ENCODE data around the gene LMNTD2.

Gene LMNTD2, protein sequence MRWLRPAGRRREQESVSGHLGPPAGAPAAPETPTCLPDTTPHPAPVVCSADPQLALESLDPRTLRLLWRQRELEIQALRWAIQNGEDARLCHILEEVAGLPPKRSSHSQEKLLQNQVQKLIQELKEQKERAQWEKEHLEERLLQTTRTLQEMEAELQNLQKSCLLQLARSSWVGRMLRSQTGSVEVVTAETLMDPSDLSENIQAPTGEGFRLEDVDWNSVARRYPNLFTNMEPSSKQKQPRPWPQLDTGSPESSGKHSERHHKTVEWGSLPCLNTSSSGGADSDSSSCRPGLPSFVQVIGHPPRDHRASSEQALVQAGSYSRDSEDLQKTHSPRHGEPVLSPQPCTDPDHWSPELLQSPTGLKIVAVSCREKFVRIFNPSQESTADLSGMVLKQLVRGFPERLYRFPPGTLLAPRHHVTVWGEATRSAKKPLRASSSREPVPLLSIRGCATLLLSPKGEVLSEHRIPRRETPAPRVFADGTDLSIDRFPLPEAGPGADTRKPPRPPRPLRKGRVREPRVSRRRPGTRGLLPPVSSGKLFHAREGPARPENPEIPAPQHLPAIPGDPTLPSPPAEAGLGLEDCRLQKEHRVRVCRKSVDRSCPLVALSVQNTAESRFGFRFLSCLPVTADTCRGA

DNA sequence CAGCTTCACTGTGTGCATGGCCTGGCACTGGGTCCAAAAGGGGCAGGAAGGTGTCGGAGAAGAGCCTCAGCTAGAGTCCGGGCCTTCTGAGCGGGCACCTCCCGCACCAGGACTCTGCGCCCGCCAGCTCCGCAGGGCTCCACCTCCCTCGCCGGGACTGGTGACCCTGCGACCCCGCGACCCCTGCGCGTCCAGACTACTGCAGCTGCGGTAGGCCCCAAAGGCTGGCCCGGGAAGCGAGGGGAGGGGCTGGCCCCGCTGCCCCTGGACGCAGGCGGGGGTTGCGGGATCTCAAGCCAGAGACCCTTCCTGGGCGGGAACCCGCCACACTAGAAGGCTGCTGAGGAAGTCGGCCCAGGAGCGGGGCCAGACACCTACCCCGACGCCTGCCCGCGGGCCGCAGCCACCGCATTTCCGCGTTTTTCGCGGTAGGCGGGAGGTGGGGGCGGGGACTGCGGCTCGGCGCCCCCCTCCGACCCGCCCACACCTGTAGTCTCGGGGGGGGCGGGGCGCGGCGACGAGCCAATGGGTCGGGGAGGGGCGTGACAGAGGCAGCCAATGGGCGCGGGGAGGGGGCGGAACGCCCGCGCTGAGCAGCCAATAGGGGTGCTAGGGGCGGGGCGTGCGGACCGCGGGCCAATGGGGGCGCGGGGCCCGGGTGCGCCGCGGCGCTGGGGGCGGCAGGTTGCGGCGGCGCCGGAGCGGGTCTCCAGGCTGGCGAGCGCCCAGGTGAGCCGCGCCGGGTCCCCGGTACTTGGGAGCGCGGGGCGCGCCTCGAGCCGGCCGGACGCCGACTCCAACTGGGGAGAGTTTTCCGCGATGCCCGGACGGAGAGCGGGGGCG, at the start of gene LMNTD2, which contains the start of gene RASSF7:
LMNTD2 (minus strand) TSS at position 434 of the 843 bp plus-strand sequence; CDS start at position 412, 22 bp downstream.
RASSF7 (plus strand) TSS at position 666 of the 843 bp plus-strand sequence. CDS start 799 bp downstream, outside the sequence.
- peak; percentile 97 for DNase-seq

DNA sequence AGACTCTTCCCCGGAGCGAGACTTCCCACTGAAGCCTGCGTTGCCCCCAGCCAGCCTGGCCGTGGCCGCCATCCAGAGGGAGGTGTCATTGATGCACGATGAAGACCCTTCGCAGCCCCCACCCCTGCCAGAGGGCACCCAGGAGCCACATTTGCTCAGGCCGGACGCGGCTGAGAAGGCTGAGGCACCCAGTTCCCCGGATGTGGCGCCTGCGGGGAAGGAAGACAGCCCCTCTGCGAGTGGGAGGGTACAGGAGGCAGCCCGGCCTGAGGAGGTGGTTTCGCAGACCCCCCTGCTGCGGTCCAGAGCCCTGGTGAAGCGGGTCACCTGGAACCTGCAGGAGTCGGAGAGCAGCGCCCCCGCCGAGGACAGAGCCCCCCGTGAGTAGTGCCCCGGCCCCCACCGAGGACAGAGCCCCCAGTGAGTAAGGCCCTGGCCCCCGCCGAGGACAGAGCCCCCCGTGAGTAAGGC, 48.8 kb upstream of the LMNTD2 start:
- no peak for DNase-seq

DNA sequence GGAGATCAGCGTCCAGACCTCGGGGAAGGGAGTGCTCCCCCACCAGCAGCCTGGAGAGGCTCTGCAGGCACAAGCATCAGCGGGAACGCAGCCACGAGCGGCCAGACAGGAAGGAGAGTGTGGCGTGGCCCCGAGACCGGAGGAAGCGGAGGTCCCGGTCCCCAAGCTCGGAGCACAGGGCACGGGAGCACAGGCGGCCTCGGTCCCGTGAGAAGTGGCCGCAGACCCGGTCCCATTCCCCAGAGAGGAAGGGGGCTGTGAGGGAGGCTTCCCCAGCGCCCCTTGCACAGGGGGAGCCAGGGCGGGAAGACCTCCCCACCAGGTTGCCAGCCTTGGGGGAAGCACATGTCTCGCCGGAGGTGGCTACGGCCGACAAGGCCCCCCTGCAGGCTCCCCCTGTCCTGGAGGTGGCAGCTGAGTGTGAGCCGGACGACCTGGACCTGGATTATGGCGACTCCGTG, 48.3 kb upstream of the LMNTD2 start:
- no peak for DNase-seq

DNA sequence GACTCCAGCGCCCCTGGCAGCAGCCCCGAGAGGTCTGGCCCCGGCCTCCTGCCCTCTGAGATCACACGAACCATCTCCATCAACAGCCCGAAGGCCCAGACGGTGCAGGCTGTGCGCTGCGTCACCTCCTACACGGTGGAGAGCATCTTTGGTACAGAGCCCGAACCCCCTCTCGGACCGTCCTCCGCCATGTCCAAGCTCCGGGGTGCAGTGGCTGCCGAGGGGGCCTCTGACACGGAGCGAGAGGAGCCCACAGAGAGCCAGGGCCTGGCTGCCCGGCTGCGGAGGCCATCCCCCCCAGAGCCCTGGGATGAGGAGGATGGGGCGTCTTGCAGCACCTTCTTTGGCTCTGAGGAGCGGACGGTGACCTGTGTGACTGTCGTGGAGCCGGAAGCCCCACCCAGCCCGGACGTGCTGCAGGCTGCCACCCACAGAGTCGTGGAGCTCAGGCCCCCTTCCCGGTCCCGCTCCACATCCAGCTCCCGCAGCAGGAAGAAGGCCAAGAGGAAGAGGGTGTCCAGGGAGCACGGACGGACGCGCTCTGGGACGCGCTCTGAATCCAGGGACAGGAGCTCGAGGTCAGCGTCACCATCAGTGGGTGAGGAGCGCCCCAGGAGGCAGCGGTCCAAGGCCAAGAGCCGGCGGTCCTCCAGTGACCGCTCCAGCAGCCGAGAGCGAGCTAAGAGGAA, 47.6 kb upstream of the LMNTD2 start:
- no peak for DNase-seq

DNA sequence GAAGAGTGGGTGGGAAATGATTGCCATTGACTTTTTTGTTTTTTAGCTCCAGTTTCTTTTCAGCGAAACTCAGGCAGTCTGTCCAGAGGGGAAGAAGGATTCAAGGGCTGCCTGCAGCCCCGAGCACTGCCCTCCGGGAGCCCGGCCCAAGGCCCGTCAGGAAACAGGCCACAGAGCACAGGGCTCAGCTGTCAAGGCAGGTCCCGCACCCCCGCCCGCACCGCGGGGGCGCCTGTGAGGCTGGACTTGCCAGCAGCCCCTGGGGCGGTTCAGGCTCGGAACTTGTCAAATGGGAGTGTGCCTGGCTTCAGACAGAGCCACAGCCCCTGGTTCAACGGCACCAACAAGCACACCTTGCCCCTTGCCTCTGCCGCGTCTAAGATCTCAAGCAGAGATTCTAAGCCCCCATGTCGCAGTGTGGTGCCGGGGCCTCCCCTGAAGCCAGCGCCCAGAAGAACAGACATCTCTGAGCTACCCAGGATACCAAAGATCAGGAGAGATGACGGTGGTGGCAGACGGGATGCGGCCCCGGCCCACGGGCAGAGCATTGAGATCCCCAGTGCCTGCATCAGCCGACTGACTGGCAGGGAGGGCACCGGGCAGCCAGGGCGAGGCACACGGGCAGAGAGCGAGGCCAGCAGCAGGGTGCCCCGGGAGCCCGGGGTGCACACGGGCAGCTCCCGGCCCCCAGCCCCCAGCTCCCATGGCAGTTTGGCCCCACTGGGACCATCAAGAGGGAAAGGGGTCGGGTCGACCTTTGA, 46.7 kb upstream of the LMNTD2 start:
- no peak for DNase-seq

DNA sequence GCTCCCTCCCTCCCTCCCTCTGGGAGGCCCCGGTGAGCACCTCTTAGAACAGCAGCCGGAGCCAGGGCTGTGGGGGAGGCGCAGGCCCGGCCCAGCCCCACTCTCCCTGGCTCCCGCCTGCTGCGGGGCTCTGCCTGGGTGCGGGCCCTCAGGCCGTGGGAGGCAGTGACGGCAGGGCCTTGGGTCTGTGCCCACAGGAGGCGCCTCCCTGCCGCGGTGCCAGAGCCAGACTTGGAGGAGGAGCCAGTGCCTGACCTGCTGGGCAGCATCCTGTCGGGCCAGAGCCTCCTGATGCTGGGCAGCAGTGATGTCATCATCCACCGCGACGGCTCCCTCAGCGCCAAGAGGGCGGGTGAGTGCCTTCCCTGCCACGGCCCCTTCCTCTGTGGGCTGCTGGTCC, 45.7 kb upstream of the LMNTD2 start:
- peak; percentile 61 for DNase-seq

DNA sequence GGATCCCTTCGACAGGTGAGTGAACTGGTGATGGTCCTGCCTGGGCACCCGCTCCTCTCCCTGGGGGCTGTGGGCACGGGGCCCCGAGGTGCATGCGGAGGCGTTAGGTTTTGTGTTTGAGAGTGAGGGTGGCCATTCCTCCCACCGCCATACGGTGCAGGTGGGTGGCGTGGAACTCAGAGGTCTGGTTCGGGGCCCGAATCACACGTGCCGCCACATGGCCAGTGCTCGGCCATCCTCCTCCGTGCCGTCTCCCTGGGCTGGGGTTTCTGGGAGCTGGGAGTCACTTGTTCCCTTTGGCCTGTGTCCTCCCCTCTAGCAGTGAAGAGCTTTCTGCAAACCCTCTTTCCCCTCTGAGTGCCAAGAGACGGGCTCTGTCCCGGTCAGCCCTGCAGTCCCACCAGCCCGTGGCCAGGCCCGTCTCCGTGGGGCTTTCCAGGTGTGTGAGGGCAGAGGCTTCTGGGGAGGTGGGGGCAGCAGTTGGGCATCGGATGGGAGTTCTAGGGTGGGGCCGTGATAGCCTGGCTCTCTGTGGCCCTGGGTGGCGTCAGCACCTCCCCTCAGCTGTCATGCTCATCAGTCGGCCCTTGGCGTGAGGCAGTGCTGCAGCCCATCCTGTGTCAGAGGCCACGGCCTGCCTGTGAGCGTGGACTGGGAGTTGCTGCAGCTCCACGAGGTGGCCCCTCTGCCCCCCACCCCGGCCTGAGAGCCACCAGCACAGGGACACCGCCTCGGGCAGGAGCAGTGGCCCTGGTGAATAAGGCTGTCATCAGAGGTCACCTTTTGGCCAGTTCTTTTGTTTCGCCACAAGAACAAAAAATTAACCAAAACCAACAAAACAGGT, 45.0 kb upstream of the LMNTD2 start:
- DNase-seq = no peak

DNA sequence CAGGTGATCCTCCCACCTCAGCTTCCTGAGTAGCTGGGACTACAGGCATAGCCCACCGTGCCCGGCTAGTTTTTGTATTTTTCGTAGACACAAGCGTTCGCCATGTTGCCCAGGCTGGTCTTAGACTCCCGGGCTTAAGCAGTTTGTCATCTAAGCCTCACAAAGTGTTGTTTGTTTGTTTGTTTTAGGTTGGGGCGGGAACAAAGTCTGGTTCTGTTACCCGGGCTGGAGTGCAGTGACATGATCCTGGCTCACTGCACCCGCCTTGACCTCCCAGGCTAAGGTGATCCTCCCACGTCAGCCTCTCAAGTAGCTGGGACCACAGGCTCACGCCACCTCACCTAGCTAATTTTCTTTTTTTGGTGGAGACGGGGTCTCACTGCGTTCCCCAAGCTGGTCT, 42.6 kb upstream of the LMNTD2 start:
- no peak for DNase-seq

DNA sequence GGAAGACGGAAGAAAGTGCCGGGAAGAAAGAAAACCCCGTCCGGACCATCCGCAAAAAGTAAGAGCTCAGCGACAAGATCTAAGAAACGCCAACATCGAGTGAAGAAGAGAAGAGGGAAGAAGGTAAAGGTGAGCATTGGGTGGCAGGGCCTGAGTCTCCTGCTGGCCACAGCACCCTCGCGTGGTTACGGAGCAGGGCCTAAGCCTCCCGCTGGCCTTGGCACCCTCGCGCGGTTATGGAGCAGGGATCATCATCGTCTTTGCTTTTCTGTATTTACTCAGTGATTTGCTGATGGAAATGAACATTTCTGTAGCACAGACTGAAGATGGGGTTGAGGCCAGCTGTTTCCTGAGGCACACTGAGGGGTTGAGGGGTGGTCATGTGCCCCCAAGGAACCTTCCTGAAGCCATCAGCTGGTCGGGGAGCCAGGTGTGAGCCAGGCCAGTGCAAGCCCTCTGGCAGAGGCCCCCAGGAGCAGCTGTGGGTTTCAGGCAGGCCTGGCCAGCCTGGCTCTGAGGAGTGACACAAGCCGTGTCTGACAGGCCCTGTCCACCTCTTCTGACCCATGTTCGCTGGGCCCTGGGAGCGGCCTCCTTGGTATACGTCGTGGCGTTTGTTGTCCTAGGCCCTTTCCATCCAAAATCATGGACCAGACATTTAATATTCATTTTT, 41.2 kb upstream of the LMNTD2 start:
- DNase-seq = no peak

DNA sequence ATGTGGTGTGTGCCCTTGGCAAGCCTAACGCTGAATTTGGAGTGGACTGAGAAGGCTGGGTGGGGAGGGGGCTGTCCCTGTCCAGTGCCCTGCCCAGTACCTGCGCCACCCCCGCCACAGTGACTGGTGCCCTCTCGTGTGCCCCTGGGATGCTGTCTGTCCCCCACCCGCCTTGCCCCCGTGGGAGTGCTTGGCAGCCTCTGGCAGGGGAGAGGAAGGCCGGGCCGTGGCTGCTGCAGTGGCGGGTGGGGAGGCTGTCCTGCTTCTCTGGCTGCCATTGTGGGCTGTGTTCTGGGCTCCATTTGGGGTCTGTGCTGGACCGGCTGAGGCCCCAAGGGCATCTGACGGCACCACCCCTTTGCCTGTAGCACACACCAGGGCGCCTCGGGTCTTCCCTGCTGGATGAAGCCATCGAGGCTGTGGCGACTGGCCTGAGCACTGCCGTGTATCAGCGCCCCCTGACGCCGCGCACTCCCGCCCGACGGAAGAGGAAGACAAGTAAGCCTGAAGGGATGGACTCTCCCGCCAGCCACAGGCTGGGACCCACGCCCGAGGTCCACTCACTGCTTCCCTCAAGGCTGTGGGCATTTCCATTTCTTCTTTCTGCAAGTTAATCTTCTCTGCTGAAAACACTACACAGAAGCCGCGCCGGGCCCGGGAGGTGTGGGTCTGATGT, 37.6 kb upstream of the LMNTD2 start:
- no peak for DNase-seq

DNA sequence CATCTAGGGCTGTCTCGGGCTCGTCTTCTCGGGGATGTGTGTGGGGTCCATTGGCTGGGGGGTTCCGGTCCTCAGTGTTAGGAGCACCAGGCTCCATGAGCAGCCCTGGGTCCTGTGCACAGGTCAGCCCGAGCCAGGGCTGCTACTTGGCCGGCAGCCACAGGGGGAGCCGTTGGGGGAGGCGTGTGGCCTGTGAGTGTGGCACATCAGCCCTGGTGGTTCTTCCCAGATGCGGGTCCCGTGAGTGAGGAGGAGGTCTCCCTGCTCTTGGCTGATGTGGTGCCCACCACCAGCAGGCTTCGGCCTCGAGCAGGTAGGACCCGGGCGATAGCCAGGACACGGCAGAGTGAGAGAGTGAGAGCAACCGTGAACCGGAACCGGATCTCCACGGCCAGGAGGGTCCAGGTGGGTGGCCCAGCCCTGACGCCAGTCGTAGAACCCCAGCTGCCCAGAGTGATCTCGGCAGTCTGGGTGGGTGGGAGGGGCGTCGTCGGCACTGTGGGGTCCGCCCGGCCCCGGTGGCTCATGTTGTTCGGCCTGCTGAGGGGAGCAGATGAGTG, 36.7 kb upstream of the LMNTD2 start:
- peak; percentile 14 for DNase-seq

DNA sequence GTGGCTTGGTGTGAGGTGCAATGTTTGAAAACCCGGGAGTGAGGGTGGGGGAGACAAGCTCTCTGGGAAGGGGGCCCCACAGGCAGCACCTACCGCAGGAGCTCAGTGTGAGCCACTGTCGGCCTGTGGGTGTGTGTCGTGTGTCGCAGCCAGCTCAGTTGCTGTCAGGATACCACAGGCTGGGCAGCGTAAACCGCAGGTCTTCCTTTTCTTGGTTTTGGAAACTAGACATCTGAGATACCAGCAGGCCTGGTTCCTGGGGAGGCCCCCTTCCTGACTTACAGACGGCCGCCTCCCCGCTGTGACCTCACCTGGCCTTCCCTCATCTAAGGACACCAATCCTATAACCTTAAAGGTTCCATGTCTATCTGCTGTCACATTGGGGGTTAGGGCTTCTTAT, 35.8 kb upstream of the LMNTD2 start:
- DNase-seq = no peak

DNA sequence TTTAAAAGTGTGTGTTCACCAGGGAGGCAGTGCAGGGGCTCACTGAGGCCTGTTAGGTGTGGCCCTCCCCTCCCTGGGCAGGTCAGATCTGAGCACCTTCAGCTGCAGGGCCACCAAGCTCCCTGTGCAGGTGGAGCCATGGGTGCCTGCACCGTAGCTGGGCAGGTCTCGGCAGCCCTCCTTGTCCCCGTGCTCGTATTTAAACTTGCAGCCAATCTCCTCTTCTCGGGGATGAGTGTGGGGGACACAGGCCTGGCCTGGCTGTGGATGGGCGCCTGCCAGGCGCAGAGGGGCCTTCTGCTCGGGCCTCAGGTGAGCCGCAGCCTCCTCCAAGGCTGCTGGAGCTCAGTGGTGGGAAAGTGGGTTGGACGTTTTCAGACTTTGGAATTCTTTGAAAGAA, 34.9 kb upstream of the LMNTD2 start:
- DNase-seq = no peak

DNA sequence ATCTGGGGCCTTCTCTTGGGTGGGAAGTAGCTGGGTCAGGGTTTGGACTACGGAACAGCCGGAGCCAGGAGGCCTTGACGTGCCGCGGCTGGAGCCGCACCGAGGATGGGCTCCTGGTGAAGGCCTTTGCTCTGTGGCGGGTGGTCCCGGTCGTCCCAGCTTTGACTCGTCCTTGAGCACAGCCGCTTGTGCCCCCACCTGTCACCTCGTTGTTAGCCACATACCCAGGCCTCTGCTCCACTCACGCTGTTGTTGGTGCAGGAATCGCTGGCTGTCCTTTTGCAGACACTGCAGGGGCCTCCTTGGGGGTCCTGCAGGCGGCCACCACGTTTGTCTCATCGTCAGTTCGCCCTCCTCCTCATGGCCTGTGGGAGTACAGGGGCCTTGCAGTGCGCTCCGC, 32.8 kb upstream of the LMNTD2 start:
- no peak for DNase-seq

DNA sequence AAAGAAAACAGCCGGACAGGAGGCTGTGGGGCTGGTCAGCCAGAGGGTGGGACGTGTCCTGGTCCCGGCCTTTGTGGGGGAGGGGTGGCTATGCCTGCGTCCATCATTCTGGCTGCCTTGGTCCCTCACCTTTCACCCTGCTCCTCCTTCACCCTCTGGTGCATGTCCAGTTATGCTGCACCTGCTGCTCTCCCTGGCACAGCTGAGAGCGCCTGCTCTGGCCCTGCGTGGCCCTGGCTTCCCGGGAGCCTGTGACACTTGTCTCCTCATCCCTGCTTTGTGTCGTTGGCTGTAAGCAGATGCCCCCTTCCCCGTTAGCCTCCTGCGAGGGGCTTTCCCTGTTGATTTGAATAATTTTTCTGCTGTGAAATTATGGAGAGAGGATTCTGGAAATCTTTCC, 32.4 kb upstream of the LMNTD2 start:
- DNase-seq = no peak

DNA sequence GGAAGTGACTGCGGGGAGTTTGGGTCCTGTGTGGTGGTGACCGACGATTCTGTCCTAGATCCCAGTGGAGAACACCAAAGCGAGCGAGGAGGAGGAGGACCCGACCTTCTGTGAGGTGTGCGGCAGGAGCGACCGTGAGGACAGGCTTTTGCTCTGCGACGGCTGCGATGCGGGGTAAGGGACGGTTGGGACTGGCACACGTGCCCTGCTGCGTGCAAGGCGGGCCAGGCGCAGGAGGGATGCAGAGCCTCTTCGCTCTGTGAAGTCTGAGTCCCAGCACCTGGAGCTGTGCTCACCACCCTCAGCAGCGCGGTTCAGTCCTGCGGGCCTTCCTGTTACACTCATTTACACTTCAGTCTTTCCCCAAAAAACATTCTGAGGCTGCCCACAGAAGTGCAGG, 32.0 kb upstream of the LMNTD2 start:
- DNase-seq = no peak

DNA sequence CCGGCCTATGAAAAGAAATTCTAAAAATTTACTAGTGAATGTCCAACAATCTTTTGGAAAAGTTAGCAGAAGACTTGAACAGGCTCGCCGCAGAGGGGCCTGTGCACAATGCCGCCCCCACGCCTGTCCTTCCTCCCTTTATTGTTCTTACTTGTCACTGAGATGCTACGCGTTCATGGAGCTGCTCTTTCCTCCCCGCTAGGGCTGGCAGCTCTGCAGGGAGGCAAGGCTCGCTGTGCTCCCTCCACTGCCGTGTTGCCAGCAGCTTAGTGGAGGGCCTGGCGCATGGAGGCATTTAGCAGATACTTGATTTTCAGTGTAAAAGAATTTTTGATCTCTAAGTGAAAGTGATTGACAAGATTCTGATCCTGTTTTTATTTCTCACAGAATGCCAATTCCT, 30.5 kb upstream of the LMNTD2 start:
- no peak for DNase-seq

DNA sequence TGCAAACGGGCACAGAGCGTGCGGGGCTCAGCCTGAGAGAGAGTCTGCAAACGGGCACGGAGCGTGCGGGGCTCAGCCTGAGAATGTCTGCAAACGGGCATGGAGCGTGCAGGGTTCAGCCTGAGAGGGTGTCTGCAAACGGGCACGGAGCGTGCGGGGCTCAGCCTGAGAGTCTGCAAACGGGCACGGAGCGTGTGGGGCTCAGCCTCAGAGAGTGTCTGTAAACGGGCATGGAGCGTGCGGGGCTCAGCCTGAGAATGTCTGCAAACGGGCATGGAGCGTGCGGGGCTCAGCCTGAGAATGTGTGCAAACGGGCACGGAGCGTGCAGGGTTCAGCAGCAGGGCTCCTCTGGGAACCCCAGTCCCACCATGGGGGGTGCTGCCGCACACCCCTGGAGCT, 29.3 kb upstream of the LMNTD2 start:
- DNase-seq = no peak

DNA sequence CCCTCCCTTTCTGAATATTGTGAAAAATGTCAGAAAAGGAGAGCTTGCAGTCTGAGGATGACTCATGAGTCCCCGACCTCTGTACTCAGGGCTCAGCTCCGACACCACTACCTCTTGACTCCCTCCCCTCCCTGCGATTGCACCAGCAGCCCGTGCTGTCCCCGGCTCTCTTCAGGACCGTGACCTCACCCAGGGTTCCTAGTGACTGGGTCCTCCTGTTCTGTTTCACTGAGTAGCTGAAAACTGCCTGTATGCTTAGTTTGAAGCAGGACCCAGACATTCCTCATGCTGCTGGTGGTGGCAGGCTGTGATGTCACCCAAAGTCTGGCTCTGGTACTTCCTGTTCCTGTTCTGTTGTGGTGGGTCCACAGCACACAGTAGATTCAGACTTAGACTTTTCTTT, 27.4 kb upstream of the LMNTD2 start:
- DNase-seq = no peak

Data from NCI-H69 (cell line).